ENCODE measurements around the gene PPP1R12B.
A peak's percentile ranks its signal among the peaks of the same experiment; 100 is the strongest.
"Not testable (repeated sequence)": the region's sequence is repeated elsewhere in the genome, so short reads cannot be mapped to it uniquely, and the experiment has no call there.

Gene PPP1R12B

GRCh38 chr1:202375175-202375574, 26.7 kb downstream of the PPP1R12B start:
- H3K27me3 ChIP-seq (replicated peaks; ENCODE audit: control insufficient read depth, insufficient read depth, low read length); H3K9ac ChIP-seq (ENCODE audit: low read length); H3K9me3 ChIP-seq (ENCODE audit: control insufficient read depth, low read length); H3K4me3 ChIP-seq (ENCODE audit: low read length); DNase-seq (ENCODE audit: low read depth); H3K36me3 ChIP-seq (ENCODE audit: control insufficient read depth, insufficient read depth, low read length, severe bottlenecking): not testable (repeated sequence)
- peaks cover 16% of the 10 kb centered on the region for H3K4me1 ChIP-seq (ENCODE audit: control insufficient read depth, insufficient read depth, low read length)

- peak; percentile 63 for DNase-seq (ENCODE audit: low read depth)
- Histone ChIP-seq H3K4me1 (ENCODE audit: control insufficient read depth, insufficient read depth, low read length) (peaks cover 19% of the 10 kb centered on the region), H3K9ac (ENCODE audit: low read length) (no peak overlapping the region), H3K4me3 (ENCODE audit: low read length) (peak overlapping the region; percentile 54), H3K9me3 (ENCODE audit: control insufficient read depth, low read length) (no peaks in the 10 kb centered on the region), H3K36me3 (ENCODE audit: control insufficient read depth, insufficient read depth, low read length, severe bottlenecking) (no peaks in the 10 kb centered on the region), H3K27me3 (replicated peaks; ENCODE audit: control insufficient read depth, insufficient read depth, low read length) (no peaks in the 10 kb centered on the region)
These were observed 27.7 kb downstream of the PPP1R12B start for GRCh38 chr1:202376247-202376646.

GRCh38 chr1:202379884-202380529, 31.5 kb downstream of the PPP1R12B start:
- H3K4me3 ChIP-seq (ENCODE audit: low read length); H3K27me3 ChIP-seq (replicated peaks; ENCODE audit: control insufficient read depth, insufficient read depth, low read length); H3K9ac ChIP-seq (ENCODE audit: low read length); H3K36me3 ChIP-seq (ENCODE audit: control insufficient read depth, insufficient read depth, low read length, severe bottlenecking); DNase-seq (ENCODE audit: low read depth); H3K9me3 ChIP-seq (ENCODE audit: control insufficient read depth, low read length): not testable (repeated sequence)
- H3K4me1 ChIP-seq (ENCODE audit: control insufficient read depth, insufficient read depth, low read length), result peaks cover 19% of the 10 kb centered on the region

- H3K9me3 ChIP-seq (ENCODE audit: control insufficient read depth, low read length); H3K36me3 ChIP-seq (ENCODE audit: control insufficient read depth, insufficient read depth, low read length, severe bottlenecking); H3K4me3 ChIP-seq (ENCODE audit: low read length); H3K27me3 ChIP-seq (replicated peaks; ENCODE audit: control insufficient read depth, insufficient read depth, low read length); H3K9ac ChIP-seq (ENCODE audit: low read length): not testable (repeated sequence)
- H3K4me1 ChIP-seq (ENCODE audit: control insufficient read depth, insufficient read depth, low read length), result peaks cover 17% of the 10 kb centered on the region
- peak; percentile 9 for DNase-seq (ENCODE audit: low read depth)
These were observed 32.0 kb downstream of the PPP1R12B start for GRCh38 chr1:202380535-202380934.

- H3K9ac ChIP-seq (ENCODE audit: low read length); H3K36me3 ChIP-seq (ENCODE audit: control insufficient read depth, insufficient read depth, low read length, severe bottlenecking); H3K4me1 ChIP-seq (ENCODE audit: control insufficient read depth, insufficient read depth, low read length); DNase-seq (ENCODE audit: low read depth); H3K4me3 ChIP-seq (ENCODE audit: low read length); H3K9me3 ChIP-seq (ENCODE audit: control insufficient read depth, low read length); H3K27me3 ChIP-seq (replicated peaks; ENCODE audit: control insufficient read depth, insufficient read depth, low read length): not testable (repeated sequence)
These were observed 33.4 kb downstream of the PPP1R12B start for GRCh38 chr1:202381867-202382266.

GRCh38 chr1:202395831-202396230, 47.3 kb downstream of the PPP1R12B start:
- peak overlapping the region; percentile 29 for H3K9ac ChIP-seq (ENCODE audit: low read length)
- H3K4me1 ChIP-seq (ENCODE audit: control insufficient read depth, insufficient read depth, low read length), result peaks cover 36% of the 10 kb centered on the region
- not testable (repeated sequence) for H3K27me3 ChIP-seq (replicated peaks; ENCODE audit: control insufficient read depth, insufficient read depth, low read length); H3K36me3 ChIP-seq (ENCODE audit: control insufficient read depth, insufficient read depth, low read length, severe bottlenecking); H3K4me3 ChIP-seq (ENCODE audit: low read length); H3K9me3 ChIP-seq (ENCODE audit: control insufficient read depth, low read length)
- peak; percentile 50 for DNase-seq (ENCODE audit: low read depth)

GRCh38 chr1:202397256-202397655, 48.8 kb downstream of the PPP1R12B start:
- Histone ChIP-seq H3K9ac (ENCODE audit: low read length) (no peak overlapping the region), H3K36me3 (ENCODE audit: control insufficient read depth, insufficient read depth, low read length, severe bottlenecking) (no peaks in the 10 kb centered on the region), H3K4me3 (ENCODE audit: low read length) (no peak overlapping the region), H3K4me1 (ENCODE audit: control insufficient read depth, insufficient read depth, low read length) (peaks cover 38% of the 10 kb centered on the region), H3K9me3 (ENCODE audit: control insufficient read depth, low read length) (no peaks in the 10 kb centered on the region), H3K27me3 (replicated peaks; ENCODE audit: control insufficient read depth, insufficient read depth, low read length) (no peaks in the 10 kb centered on the region)
- no peak for DNase-seq (ENCODE audit: low read depth)

GRCh38 chr1:202398439-202398838, 49.9 kb downstream of the PPP1R12B start:
- H3K27me3 ChIP-seq (replicated peaks; ENCODE audit: control insufficient read depth, insufficient read depth, low read length); DNase-seq (ENCODE audit: low read depth); H3K36me3 ChIP-seq (ENCODE audit: control insufficient read depth, insufficient read depth, low read length, severe bottlenecking); H3K9ac ChIP-seq (ENCODE audit: low read length); H3K4me3 ChIP-seq (ENCODE audit: low read length); H3K9me3 ChIP-seq (ENCODE audit: control insufficient read depth, low read length): not testable (repeated sequence)
- H3K4me1 ChIP-seq (ENCODE audit: control insufficient read depth, insufficient read depth, low read length), result peaks cover 48% of the 10 kb centered on the region

- H3K4me3 ChIP-seq (ENCODE audit: low read length); H3K27me3 ChIP-seq (replicated peaks; ENCODE audit: control insufficient read depth, insufficient read depth, low read length); H3K36me3 ChIP-seq (ENCODE audit: control insufficient read depth, insufficient read depth, low read length, severe bottlenecking); H3K9me3 ChIP-seq (ENCODE audit: control insufficient read depth, low read length); DNase-seq (ENCODE audit: low read depth); H3K9ac ChIP-seq (ENCODE audit: low read length): not testable (repeated sequence)
- peaks cover 58% of the 10 kb centered on the region for H3K4me1 ChIP-seq (ENCODE audit: control insufficient read depth, insufficient read depth, low read length)
These were observed 53.3 kb downstream of the PPP1R12B start for GRCh38 chr1:202401771-202402170.

- H3K9ac ChIP-seq (ENCODE audit: low read length); DNase-seq (ENCODE audit: low read depth); H3K4me3 ChIP-seq (ENCODE audit: low read length): not testable (repeated sequence)
These were observed 54.9 kb downstream of the PPP1R12B start for GRCh38 chr1:202403381-202403780.

GRCh38 chr1:202405928-202406327, 57.4 kb downstream of the PPP1R12B start:
- H3K36me3 ChIP-seq (ENCODE audit: control insufficient read depth, insufficient read depth, low read length, severe bottlenecking), result no peaks in the 10 kb centered on the region
- H3K4me1 ChIP-seq (ENCODE audit: control insufficient read depth, insufficient read depth, low read length), result peaks cover 56% of the 10 kb centered on the region
- H3K27me3 ChIP-seq (replicated peaks; ENCODE audit: control insufficient read depth, insufficient read depth, low read length), result no peaks in the 10 kb centered on the region
- H3K9me3 ChIP-seq (ENCODE audit: control insufficient read depth, low read length), result no peaks in the 10 kb centered on the region
- DNase-seq (ENCODE audit: low read depth), result peak; percentile 32
- H3K4me3 ChIP-seq (ENCODE audit: low read length), result no peak overlapping the region
- no peak overlapping the region for H3K9ac ChIP-seq (ENCODE audit: low read length)

More at GRCh38 chr1:202403381-202403780, 54.9 kb downstream of the PPP1R12B start:
- H3K4me1 ChIP-seq (ENCODE audit: control insufficient read depth, insufficient read depth, low read length), result peaks cover 51% of the 10 kb centered on the region
- H3K36me3 ChIP-seq (ENCODE audit: control insufficient read depth, insufficient read depth, low read length, severe bottlenecking); H3K9me3 ChIP-seq (ENCODE audit: control insufficient read depth, low read length); H3K27me3 ChIP-seq (replicated peaks; ENCODE audit: control insufficient read depth, insufficient read depth, low read length): not testable (repeated sequence)

GRCh38 chr1:202406896-202407295, 58.4 kb downstream of the PPP1R12B start:
- not testable (repeated sequence) for H3K4me3 ChIP-seq (ENCODE audit: low read length); H3K9ac ChIP-seq (ENCODE audit: low read length); H3K27me3 ChIP-seq (replicated peaks; ENCODE audit: control insufficient read depth, insufficient read depth, low read length); H3K36me3 ChIP-seq (ENCODE audit: control insufficient read depth, insufficient read depth, low read length, severe bottlenecking); H3K9me3 ChIP-seq (ENCODE audit: control insufficient read depth, low read length)
- H3K4me1 ChIP-seq (ENCODE audit: control insufficient read depth, insufficient read depth, low read length), result peaks cover 65% of the 10 kb centered on the region
- DNase-seq (ENCODE audit: low read depth), result peak; percentile 16

Data from adipocyte (in vitro differentiated cells).